HepG2 (cell line): ENCODE results near the gene COMP. TPM values are rescaled to one million over a fixed set of nuclear protein-coding genes. Genes with fewer than 3 reads are reported as not detected.
A peak's percentile ranks its signal among the peaks of the same experiment; 100 is the strongest.

Experiments
- ATAC-seq: fragments of 200-7000 bp; cut with Tn5 transposase; 3 replicates; pipeline ENCODE4 v1.9.1; 2020; ENCODE audit warnings: mild to moderate bottlenecking, moderate library complexity
- BruUV-seq: library from RNA; stranded (reverse); fragments of 400-500 nt; replicated peaks from 2 replicates; lab custom pipeline; 2021; lab: Mats Ljungman, UMichigan
- CTCF ChIA-PET: fragments of 300-600 bp; formaldehyde crosslinking; extraction: SDS; loops from one replicate; lab custom pipeline; 2021; ENCODE audit warnings: low total read pairs, inconsistent platforms, low intra/inter-chr PET ratio; lab: Yijun Ruan, JAX
- POLR2A ChIA-PET: fragments of 350-600 bp; sonication (Branson Sonifier 250); formaldehyde crosslinking; loops from one replicate; lab custom pipeline; 2020; ENCODE audit warnings: antibody characterized with exemption, inconsistent platforms; lab: Yijun Ruan, JAX
- DNase-seq: peaks from one replicate; pipeline ENCODE4 v3.0.0-alpha.2; 2015; ENCODE audit warnings: low spot score
- FAIRE-seq: peaks from 3 replicates; lab custom pipeline; 2011; peaks lifted over from hg19 to GRCh38; lab: Jason Lieb, UNC
- H2AFZ ChIP-seq: one replicate; pipeline ENCODE4 v1.6.1; 2011; ENCODE audit warnings: low read length, inconsistent platforms
- H3K27ac ChIP-seq: fragments of 300-600 bp; 3 replicates; pipeline ENCODE4 v1.8.0; 2011; ENCODE audit warnings: mixed run types, mild to moderate bottlenecking, mixed read lengths, low read length, inconsistent platforms; ENCODE audit not compliant: insufficient read depth; ENCODE audit errors: extremely low read length
- H3K27me3 ChIP-seq, 2 experiments: fragments of 200-600 bp in 1 of 2; 2 replicates in 1 of 2; 3 replicates in 1 of 2; pipeline versions ENCODE4 v1.6.0 to v1.8.0; 2011; ENCODE audit warnings: low read length in 2 of 2, mild to moderate bottlenecking in 2 of 2, moderate library complexity in 2 of 2, inconsistent platforms in 1 of 2; ENCODE audit not compliant: insufficient read depth in 2 of 2, control insufficient read depth in 1 of 2
- H3K36me3 ChIP-seq, 2 experiments: fragments of 200-600 bp in 1 of 2; replicated peaks in 1 of 2; 2 replicates in 1 of 2; 3 replicates in 1 of 2; pipeline versions ENCODE4 v1.5.1 to v1.8.0; 2011; ENCODE audit warnings: low read length in 2 of 2, inconsistent platforms in 1 of 2; ENCODE audit not compliant: insufficient read depth in 2 of 2, control insufficient read depth in 1 of 2
- H3K4me1 ChIP-seq: 2 replicates; pipeline ENCODE4 v1.5.1; 2012; ENCODE audit warnings: low read length, inconsistent platforms; ENCODE audit not compliant: insufficient read depth
- H3K4me2 ChIP-seq: 2 replicates; pipeline ENCODE4 v1.6.0; 2011; ENCODE audit warnings: low read depth, low read length, inconsistent platforms
- H3K4me3 ChIP-seq, 3 experiments: fragments of 200-600 bp in 1 of 3; sonication (generic), shearing (Covaris generic) in 1 of 3; replicated peaks in 1 of 3; 2 replicates each; pipeline ENCODE4 v1.5.1; 2011 to 2016; ENCODE audit warnings: low read length in 3 of 3, inconsistent platforms in 2 of 3, low read depth in 2 of 3, mild to moderate bottlenecking in 2 of 3, control low read depth in 1 of 3, mixed read lengths in 1 of 3; ENCODE audit not compliant: insufficient read depth in 1 of 3
- H3K79me2 ChIP-seq: one replicate; pipeline ENCODE4 v1.6.1; 2011; ENCODE audit warnings: low read length, inconsistent platforms; ENCODE audit not compliant: insufficient read depth
- H3K9ac ChIP-seq: 2 replicates; pipeline ENCODE4 v1.6.0; 2011; ENCODE audit warnings: mild to moderate bottlenecking, low read depth, low read length, inconsistent platforms; ENCODE audit not compliant: insufficient read depth
- H3K9me3 ChIP-seq: 2 replicates; pipeline ENCODE4 v1.5.1; 2012; ENCODE audit warnings: mild to moderate bottlenecking, low read length
- H4K20me1 ChIP-seq: 2 replicates; pipeline ENCODE4 v1.6.0; 2011; ENCODE audit warnings: inconsistent platforms, mild to moderate bottlenecking, low read length, moderate library complexity; ENCODE audit not compliant: insufficient read depth
- HNF4G ChIP-seq, 2 experiments: sonication (generic) in 1 of 2; formaldehyde crosslinking in 1 of 2; IDR thresholded peaks; 2 replicates each; pipeline versions ENCODE4 v1.4.0 to v1.6.1; 2011 to 2020; ENCODE audit warnings: borderline replicate concordance in 2 of 2, low read depth in 2 of 2, mild to moderate bottlenecking in 2 of 2, low read length in 1 of 2, missing genetic modification reagents in 1 of 2, moderate library complexity in 1 of 2
- TAF1 ChIP-seq: sonication (generic); formaldehyde crosslinking; IDR thresholded peaks from 2 replicates; pipeline ENCODE4 v1.4.0; 2020; ENCODE audit warnings: missing genetic modification reagents
- TAF15 ChIP-seq: fragments of 200-400 bp; formaldehyde crosslinking; IDR thresholded peaks from one replicate; pipeline ENCODE4 v1.6.1; 2018; ENCODE audit warnings: mild to moderate bottlenecking, low read depth, low read length; ENCODE audit not compliant: poor library complexity, severe bottlenecking
- ZFY ChIP-seq: sonication (generic); formaldehyde crosslinking; IDR thresholded peaks from 2 replicates; pipeline ENCODE4 v1.4.0; 2020; ENCODE audit warnings: missing genetic modification reagents
- ZNF235 ChIP-seq: sonication (generic); formaldehyde crosslinking; IDR thresholded peaks from 2 replicates; pipeline ENCODE4 v1.8.1; 2023; ENCODE audit warnings: mild to moderate bottlenecking, missing genetic modification reagents, borderline replicate concordance
- WGBS: methylation state at CpG from one replicate; pipeline ENCODE4 v1.1.6; 2017; ENCODE audit warnings: low lambda C conversion rate; 5-methylcytosine and 5-hydroxymethylcytosine counted together
- in situ Hi-C: cut with HindIII; loops from 2 replicates; pipeline ENCODE4 v1.10.0; 2017; ENCODE audit warnings: low pct_unique_long_range_greater_than_20kb; ENCODE audit not compliant: extremely low pct_ligation_motif_present
- intact Hi-C: fragments of 100-400 bp; cut with micrococcal nuclease; formaldehyde crosslinking; loops from one replicate; pipeline ENCODE4 v1.10.0; 2022; ENCODE audit not compliant: unreplicated experiment
- polyA plus RNA-seq, 8 experiments: library from polyadenylated mRNA; depleted of rRNA in 3 of 8; stranded (reverse) in 7 of 8; unstranded in 1 of 8; fragments of >200 nt; fragmentation: Illumina TruSeq in 4 of 8; extraction: Trizol in 4 of 8; gene quantifications; 2 replicates each; pipeline versions ENCODE4 v1.2.1 to v1.2.3, GENCODE V29; 2011 to 2016; ENCODE audit warnings: low read depth in 4 of 8, missing spikeins in 1 of 8, mixed read lengths in 1 of 8; ENCODE audit not compliant: insufficient read depth in 1 of 8
- total RNA-seq, 5 experiments: library from RNA; depleted of rRNA; stranded (reverse); fragments of >200 nt; fragmentation: Illumina TruSeq; extraction: Trizol; gene quantifications; 2 replicates each; pipeline ENCODE4 v1.2.3, GENCODE V29; 2016; ENCODE audit warnings: low read depth in 1 of 5
- TF ChIP-seq, protein P1 (sequence below): sonication (generic); formaldehyde crosslinking; conservative IDR thresholded peaks from 2 replicates; pipeline ENCODE4 v1.4.0; 2020; ENCODE audit warnings: missing genetic modification reagents
- TF ChIP-seq, protein P2 (sequence below), 2 experiments: sonication (generic) in 1 of 2; formaldehyde crosslinking in 1 of 2; IDR thresholded peaks; 2 replicates each; pipeline versions ENCODE4 v1.6.1 to v1.9.0; 2014 to 2022; ENCODE audit warnings: antibody characterized with exemption in 1 of 2, borderline replicate concordance in 1 of 2, inconsistent platforms in 1 of 2, low read depth in 1 of 2, missing genetic modification reagents in 1 of 2
- TF ChIP-seq, protein P3 (sequence below): sonication (generic); formaldehyde crosslinking; IDR thresholded peaks from 2 replicates; pipeline ENCODE4 v1.5.0; 2020; ENCODE audit warnings: mild to moderate bottlenecking, missing genetic modification reagents

The COMP gene
- total and polyA plus RNA-seq, 2 of the 13 experiments (the other 11 are each of a cell fraction or from before 2014, with no cell fraction given), result 0.04 to 0.13 TPM

DNA sequence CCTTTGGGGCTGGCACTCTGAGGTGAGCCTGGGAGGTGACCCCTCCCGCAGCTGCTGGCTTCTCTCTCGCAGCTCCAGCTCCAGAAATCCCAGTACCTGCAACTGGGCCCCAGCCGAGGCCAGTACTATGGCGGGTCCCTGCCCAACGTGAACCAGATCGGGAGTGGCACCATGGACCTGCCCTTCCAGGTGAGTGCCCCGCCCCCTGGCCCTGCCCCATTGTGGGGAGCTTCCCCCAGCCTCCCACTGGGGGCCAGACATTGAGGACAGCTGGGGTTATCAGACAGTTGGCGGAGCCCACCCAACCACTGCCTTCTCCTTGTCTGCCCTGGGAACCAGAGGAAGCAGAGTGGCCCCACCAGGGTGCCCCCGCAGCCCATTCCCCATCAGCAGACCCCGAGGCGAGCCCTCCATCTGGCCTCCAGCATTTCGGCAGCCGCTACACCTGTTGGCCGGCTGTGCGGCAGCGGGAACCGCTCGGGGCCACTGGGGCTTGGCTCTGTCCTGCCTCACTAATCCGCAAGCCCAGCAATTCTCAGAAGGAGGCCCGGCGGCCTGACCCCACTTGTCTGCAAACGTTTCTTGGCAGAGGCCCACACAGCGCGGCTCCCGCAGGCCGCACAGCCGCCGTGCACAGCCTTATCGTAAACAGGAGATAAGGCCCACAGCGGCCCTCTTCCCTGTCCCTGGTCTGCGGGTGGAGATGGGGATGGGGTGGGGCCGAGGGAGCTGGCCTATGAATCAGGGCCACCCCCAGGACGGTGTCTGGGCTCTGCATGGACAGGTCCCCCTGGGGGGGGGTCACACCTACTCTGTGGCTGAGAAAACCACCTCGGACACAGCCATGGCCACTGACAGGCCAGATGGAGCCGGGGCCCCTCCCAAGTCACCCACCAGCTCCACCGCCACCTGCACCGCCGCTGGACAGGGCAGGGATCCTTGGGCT, 48.0 kb downstream of the COMP start (continued):
- 0 out of 2 replicates have a peak, but pooled peaks have one; percentile 9 for TF ChIP-seq ZFY (CRISPR knock-in tag)

DNA sequence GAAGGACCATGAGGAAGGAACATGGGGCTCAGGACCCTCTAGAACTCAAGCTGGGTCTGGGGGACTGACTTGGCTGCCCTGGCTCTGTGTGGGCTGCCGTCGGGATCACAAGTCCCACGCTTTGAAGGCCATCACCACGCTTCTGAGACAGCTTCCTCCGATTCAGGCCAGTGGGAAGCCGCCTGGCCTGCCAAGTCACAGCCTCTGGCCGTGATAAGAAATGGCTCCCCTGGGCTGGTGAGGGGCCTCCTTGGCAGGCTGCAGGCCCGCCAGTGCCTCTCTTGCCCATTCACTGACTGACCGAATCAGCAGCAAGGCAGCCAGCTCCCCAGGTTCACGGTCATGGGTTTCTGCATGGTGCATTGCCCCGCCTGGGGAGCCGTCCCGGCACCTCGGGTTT, 48.8 kb downstream of the COMP start:
- H3K36me3 ChIP-seq, result no peaks in the 10 kb centered on the region
- H3K27ac ChIP-seq, result peak overlapping the region; percentile 79
- POLR2A ChIA-PET, result interaction anchor here (1.0 to 2.2 kb wide), 5 partner anchors 11 to 98 kb away, joined by 3 to 9 read pairs (median 4); no protein-coding TSS in a partner anchor
- BruUV-seq, result no TSS peak
- peaks cover 57% of the 10 kb centered on the region for H3K4me1 ChIP-seq
- DNase-seq (no peak), FAIRE-seq (no peak), ATAC-seq (no peak)
- no peak overlapping the region for H3K9ac ChIP-seq
- peaks cover 13% of the 10 kb centered on the region for H3K79me2 ChIP-seq
- H3K4me2 ChIP-seq, result no peak overlapping the region
- H2AFZ ChIP-seq, result no peak overlapping the region
- no peaks in the 10 kb centered on the region for H4K20me1 ChIP-seq
- no peak overlapping the region for H3K4me3 ChIP-seq
- CTCF ChIA-PET, result no interaction called here
- 100% methylated on average over 5 of the region's 14 CpGs for WGBS
- in situ Hi-C loops (no loop called here), intact Hi-C loops (no loop called here)
- H3K9me3 ChIP-seq, result no peaks in the 10 kb centered on the region
- H3K27me3 ChIP-seq, result no peaks in the 10 kb centered on the region
- no peak for TF ChIP-seq HNF4G (IDR thresholded peaks at IDR 0.05; ENCODE audit: borderline replicate concordance, low read depth, low read length)
- no peak for TF ChIP-seq HNF4G (CRISPR knock-in tag; IDR thresholded peaks at IDR 0.05; ENCODE audit: borderline replicate concordance, low read depth)
- TF ChIP-seq ZNF235 (CRISPR knock-in tag), result no peak
- TF ChIP-seq, protein P1, sequence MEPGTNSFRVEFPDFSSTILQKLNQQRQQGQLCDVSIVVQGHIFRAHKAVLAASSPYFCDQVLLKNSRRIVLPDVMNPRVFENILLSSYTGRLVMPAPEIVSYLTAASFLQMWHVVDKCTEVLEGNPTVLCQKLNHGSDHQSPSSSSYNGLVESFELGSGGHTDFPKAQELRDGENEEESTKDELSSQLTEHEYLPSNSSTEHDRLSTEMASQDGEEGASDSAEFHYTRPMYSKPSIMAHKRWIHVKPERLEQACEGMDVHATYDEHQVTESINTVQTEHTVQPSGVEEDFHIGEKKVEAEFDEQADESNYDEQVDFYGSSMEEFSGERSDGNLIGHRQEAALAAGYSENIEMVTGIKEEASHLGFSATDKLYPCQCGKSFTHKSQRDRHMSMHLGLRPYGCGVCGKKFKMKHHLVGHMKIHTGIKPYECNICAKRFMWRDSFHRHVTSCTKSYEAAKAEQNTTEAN (CRISPR knock-in tag), result no peak
- no peak for TF ChIP-seq TAF1 (CRISPR knock-in tag)
- TF ChIP-seq, protein P2, sequence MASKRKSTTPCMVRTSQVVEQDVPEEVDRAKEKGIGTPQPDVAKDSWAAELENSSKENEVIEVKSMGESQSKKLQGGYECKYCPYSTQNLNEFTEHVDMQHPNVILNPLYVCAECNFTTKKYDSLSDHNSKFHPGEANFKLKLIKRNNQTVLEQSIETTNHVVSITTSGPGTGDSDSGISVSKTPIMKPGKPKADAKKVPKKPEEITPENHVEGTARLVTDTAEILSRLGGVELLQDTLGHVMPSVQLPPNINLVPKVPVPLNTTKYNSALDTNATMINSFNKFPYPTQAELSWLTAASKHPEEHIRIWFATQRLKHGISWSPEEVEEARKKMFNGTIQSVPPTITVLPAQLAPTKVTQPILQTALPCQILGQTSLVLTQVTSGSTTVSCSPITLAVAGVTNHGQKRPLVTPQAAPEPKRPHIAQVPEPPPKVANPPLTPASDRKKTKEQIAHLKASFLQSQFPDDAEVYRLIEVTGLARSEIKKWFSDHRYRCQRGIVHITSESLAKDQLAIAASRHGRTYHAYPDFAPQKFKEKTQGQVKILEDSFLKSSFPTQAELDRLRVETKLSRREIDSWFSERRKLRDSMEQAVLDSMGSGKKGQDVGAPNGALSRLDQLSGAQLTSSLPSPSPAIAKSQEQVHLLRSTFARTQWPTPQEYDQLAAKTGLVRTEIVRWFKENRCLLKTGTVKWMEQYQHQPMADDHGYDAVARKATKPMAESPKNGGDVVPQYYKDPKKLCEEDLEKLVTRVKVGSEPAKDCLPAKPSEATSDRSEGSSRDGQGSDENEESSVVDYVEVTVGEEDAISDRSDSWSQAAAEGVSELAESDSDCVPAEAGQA (IDR thresholded peaks at IDR 0.05; ENCODE audit: low read depth), result no peak
- TF ChIP-seq, protein P2 (CRISPR knock-in tag; IDR thresholded peaks at IDR 0.05; ENCODE audit: borderline replicate concordance), result no peak
- TF ChIP-seq, protein P3, sequence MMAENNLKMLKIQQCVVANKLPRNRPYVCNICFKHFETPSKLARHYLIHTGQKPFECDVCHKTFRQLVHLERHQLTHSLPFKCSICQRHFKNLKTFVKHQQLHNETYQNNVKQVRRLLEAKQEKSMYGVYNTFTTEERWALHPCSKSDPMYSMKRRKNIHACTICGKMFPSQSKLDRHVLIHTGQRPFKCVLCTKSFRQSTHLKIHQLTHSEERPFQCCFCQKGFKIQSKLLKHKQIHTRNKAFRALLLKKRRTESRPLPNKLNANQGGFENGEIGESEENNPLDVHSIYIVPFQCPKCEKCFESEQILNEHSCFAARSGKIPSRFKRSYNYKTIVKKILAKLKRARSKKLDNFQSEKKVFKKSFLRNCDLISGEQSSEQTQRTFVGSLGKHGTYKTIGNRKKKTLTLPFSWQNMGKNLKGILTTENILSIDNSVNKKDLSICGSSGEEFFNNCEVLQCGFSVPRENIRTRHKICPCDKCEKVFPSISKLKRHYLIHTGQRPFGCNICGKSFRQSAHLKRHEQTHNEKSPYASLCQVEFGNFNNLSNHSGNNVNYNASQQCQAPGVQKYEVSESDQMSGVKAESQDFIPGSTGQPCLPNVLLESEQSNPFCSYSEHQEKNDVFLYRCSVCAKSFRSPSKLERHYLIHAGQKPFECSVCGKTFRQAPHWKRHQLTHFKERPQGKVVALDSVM (CRISPR knock-in tag), result no peak
- TF ChIP-seq TAF15, result no peak
